SHP77 (cell line): ENCODE measurements around the gene PAGE1.
"Not testable (repeated sequence)": the region's sequence is repeated elsewhere in the genome, so short reads cannot be mapped to it uniquely, and the experiment has no call there.

Source experiments
- DNase-seq, 2 experiments: peaks; one replicate each; lab custom pipeline; 2025; lab: John Stamatoyannopoulos, UW

Gene PAGE1

GRCh38 chrX:49695276-49696180, at the start of gene PAGE1:
PAGE1 (minus strand) TSS chrX:49695984; CDS start chrX:49694770, 1,214 bp downstream.
- DNase-seq: no peak

GRCh38 chrX:49741501-49741900, 45.7 kb upstream of the PAGE1 start:
- not testable (repeated sequence) for DNase-seq

GRCh38 chrX:49727847-49728246, 32.1 kb upstream of the PAGE1 start:
- no peak for DNase-seq

- DNase-seq: no peak
Observed at GRCh38 chrX:49726966-49727365, 31.2 kb upstream of the PAGE1 start.

GRCh38 chrX:49725923-49726904, 30.4 kb upstream of the PAGE1 start:
- DNase-seq: no peak

- no peak for DNase-seq
Observed at GRCh38 chrX:49725401-49725800, 29.6 kb upstream of the PAGE1 start.

- DNase-seq: not testable (repeated sequence)
Observed at GRCh38 chrX:49720106-49720505, 24.3 kb upstream of the PAGE1 start.

GRCh38 chrX:49712577-49712976, 16.8 kb upstream of the PAGE1 start:
- DNase-seq: no peak

- DNase-seq: no peak
Observed at GRCh38 chrX:49710744-49711319, 15.0 kb upstream of the PAGE1 start.

- DNase-seq: no peak
Observed at GRCh38 chrX:49704691-49705404, 9.1 kb upstream of the PAGE1 start.

GRCh38 chrX:49701933-49702332, 6.1 kb upstream of the PAGE1 start:
- no peak for DNase-seq

GRCh38 chrX:49701323-49701722, 5.5 kb upstream of the PAGE1 start:
- no peak for DNase-seq

- DNase-seq: no peak
Observed at GRCh38 chrX:49675075-49675719, 20.6 kb downstream of the PAGE1 start.

GRCh38 chrX:49673394-49673793, 22.4 kb downstream of the PAGE1 start:
- DNase-seq: no peak

GRCh38 chrX:49664824-49665223, 31.0 kb downstream of the PAGE1 start:
- DNase-seq: no peak

GRCh38 chrX:49661881-49662280, 33.9 kb downstream of the PAGE1 start:
- no peak for DNase-seq

- no peak for DNase-seq
Observed at GRCh38 chrX:49659771-49660170, 36.0 kb downstream of the PAGE1 start.

- DNase-seq: no peak
Observed at GRCh38 chrX:49656533-49656932, 39.3 kb downstream of the PAGE1 start.

- DNase-seq: no peak
Observed at GRCh38 chrX:49644991-49645637, 50.7 kb downstream of the PAGE1 start.
